ENCODE measurements around the gene PCYT2. TPM values are rescaled to one million over a fixed set of nuclear protein-coding genes. Genes with fewer than 3 reads are reported as not detected.

The PCYT2 gene
- 61.6 and 67.0 TPM in 2 replicates for total RNA-seq

DNA sequence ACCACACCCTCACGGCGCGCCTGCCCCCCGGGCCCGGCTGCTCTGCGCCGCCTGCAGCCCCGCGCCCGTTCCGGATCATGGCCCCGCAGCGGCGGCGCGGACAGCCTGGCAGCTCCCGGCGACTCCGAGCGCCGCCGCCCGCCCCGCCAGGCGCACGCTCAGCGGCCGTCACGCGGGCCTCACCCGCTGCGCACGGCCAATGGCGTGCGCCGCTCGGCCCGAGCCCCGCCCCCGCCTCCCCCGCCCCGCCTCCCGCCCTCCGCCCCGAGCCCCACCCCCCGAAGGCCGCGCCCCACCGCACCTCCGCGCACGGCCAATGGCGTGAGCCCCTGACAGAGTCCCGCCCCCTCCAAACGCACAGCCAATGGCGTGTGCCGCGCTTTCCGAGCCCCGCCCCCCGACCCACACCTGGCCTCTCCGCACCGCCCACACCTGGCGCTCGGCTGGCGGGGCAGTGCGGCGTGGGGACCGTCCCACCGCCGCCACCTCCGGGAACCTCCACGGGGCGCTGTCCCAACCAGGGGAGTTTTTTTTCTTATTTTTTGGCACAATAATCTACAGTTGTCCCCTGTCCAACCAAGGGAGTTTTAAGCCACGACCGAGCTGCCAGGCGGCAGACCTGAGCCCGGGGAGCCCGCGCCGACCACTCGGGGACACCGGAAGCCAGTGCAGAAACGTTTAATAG, at the start of gene PCYT2:
Gene PCYT2, minus strand, starts transcription at position 123 of the 685 bp plus-strand sequence. Its CDS starts 44 bp downstream, at position 79.
- H3K9me3 ChIP-seq (ENCODE audit: low read depth, low read length), result no peaks in the 10 kb centered on the region
- peak within 1 kb of the TSS; percentile 79 for H3K4me2 ChIP-seq (ENCODE audit: insufficient read depth, low read length)
- TF ChIP-seq CTCF (IDR thresholded peaks at IDR 0.05; ENCODE audit: extremely low read depth, low read depth, low read length), result no peak
- peak within 1 kb of the TSS; percentile 82 for H3K4me3 ChIP-seq (ENCODE audit: insufficient read depth, low read length)
- H3K36me3 ChIP-seq (ENCODE audit: insufficient read depth, low read length), result peaks cover 47% of the 10 kb centered on the region
- peaks cover 35% of the 10 kb centered on the region for H4K20me1 ChIP-seq (ENCODE audit: insufficient read depth, low read length)
- peaks cover 34% of the 10 kb centered on the region for H3K79me2 ChIP-seq (ENCODE audit: insufficient read depth, low read length)
- H3K27me3 ChIP-seq (ENCODE audit: insufficient read depth, low read length), result no peaks in the 10 kb centered on the region
- H2AFZ ChIP-seq (ENCODE audit: low read length), result peak within 1 kb of the TSS; percentile 2
- peaks cover 9% of the 10 kb centered on the region for H3K4me1 ChIP-seq (ENCODE audit: insufficient read depth, low read length)
- peak; percentile 100 for DNase-seq (ENCODE audit: insufficient read length, low spot score, missing footprints)
- no peak within 1 kb of the TSS for H3K27ac ChIP-seq (ENCODE audit: low read depth, low read length)

- H3K79me2 ChIP-seq (ENCODE audit: insufficient read depth, low read length), result no peaks in the 10 kb centered on the region
- H3K9me3 ChIP-seq (ENCODE audit: low read depth, low read length), result no peaks in the 10 kb centered on the region
- H3K4me3 ChIP-seq (ENCODE audit: insufficient read depth, low read length), result peak overlapping the region; percentile 35
- no peak for TF ChIP-seq CTCF (IDR thresholded peaks at IDR 0.05; ENCODE audit: extremely low read depth, low read depth, low read length)
- peak; percentile 82 for DNase-seq (ENCODE audit: insufficient read length, low spot score, missing footprints)
- H3K27me3 ChIP-seq (ENCODE audit: insufficient read depth, low read length), result peaks cover 45% of the 10 kb centered on the region
- no peaks in the 10 kb centered on the region for H3K36me3 ChIP-seq (ENCODE audit: insufficient read depth, low read length)
- H4K20me1 ChIP-seq (ENCODE audit: insufficient read depth, low read length), result peaks cover 3% of the 10 kb centered on the region
- peak overlapping the region; percentile 53 for H3K4me2 ChIP-seq (ENCODE audit: insufficient read depth, low read length)
- H3K4me1 ChIP-seq (ENCODE audit: insufficient read depth, low read length), result no peaks in the 10 kb centered on the region
- no peak overlapping the region for H3K27ac ChIP-seq (ENCODE audit: low read depth, low read length)
- H2AFZ ChIP-seq (ENCODE audit: low read length), result no peak overlapping the region
These were observed 49.1 kb upstream of the PCYT2 start for GRCh38 chr17:81960130-81960958.

DNA sequence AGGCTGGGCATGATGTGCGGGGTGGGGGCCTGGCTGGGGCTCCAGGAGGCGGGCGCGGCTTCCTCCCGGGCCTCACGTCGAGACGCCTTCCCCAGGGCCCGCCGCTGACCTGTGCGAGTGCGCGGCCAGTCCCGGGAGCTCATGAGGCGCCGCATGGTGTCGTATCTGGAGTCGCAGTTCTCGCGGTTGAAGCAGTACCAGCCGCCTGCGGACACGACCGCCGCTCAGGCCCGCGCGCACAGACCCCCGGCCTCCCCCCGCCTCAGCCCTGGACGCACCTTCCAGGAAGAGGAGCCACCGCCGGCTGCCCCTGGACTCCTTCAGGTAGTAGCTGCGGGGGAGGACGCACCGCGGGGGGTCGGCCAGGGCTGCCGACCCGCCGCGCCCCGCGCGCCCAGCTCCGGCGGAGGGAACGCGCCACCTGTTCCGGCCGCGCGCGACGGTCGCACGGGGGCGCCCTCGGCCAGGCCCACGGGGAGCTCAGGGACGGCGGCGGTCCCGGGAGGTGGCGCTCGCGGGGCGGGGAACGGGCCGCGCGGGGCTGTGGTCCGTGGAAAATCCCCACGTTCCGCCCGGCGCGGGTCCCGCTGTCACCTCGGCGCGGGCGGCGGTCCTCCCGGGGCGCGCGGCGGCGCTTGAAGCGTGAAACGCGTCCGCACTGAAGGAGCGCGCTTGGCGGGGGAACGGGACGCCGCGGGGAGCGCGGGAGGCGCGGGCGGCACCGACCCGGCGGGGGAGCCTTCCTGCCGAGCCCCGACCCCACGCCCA, 48.3 kb upstream of the PCYT2 start:
- Histone ChIP-seq H3K27ac (ENCODE audit: low read depth, low read length) (no peak overlapping the region), H2AFZ (ENCODE audit: low read length) (no peak overlapping the region), H3K4me3 (ENCODE audit: insufficient read depth, low read length) (peak overlapping the region; percentile 35), H3K27me3 (ENCODE audit: insufficient read depth, low read length) (peaks cover 45% of the 10 kb centered on the region), H3K4me1 (ENCODE audit: insufficient read depth, low read length) (no peaks in the 10 kb centered on the region), H3K36me3 (ENCODE audit: insufficient read depth, low read length) (no peaks in the 10 kb centered on the region), H4K20me1 (ENCODE audit: insufficient read depth, low read length) (peaks cover 3% of the 10 kb centered on the region), H3K4me2 (ENCODE audit: insufficient read depth, low read length) (peak overlapping the region; percentile 53), H3K9me3 (ENCODE audit: low read depth, low read length) (no peaks in the 10 kb centered on the region), H3K79me2 (ENCODE audit: insufficient read depth, low read length) (no peaks in the 10 kb centered on the region)
- peak; percentile 42 for TF ChIP-seq CTCF (IDR thresholded peaks at IDR 0.05; ENCODE audit: extremely low read depth, low read depth, low read length)
- DNase-seq (ENCODE audit: insufficient read length, low spot score, missing footprints), result peak; percentile 97

All from osteoblast (primary cell).